Adrenal gland (tissue), 12 donors: ENCODE data around the gene DNAJB14. TPM values are rescaled to one million over a fixed set of nuclear protein-coding genes. Genes with fewer than 3 reads are reported as not detected.

Experiments used
- DNase-seq, 7 donors: peaks; one replicate each; pipeline ENCODE4 v3.0.0-alpha.2; 2019 to 2020
- H3K27ac ChIP-seq, 5 donors: fragments of 200-600 bp; sonication (generic) in 4 of 5; 1 replicate in 3 of 5; 2 replicates in 2 of 5; pipeline versions ENCODE4 v1.5.1 to v1.8.0; 2016 to 2020; ENCODE audit warnings: mild to moderate bottlenecking in 1 of 5
- H3K27me3 ChIP-seq: fragments of 200-600 bp; 2 replicates; pipeline ENCODE4 v1.8.0; 2021
- H3K36me3 ChIP-seq, 2 donors: fragments of 200-600 bp; replicated peaks in 1 of 2; 1 replicate in 1 of 2; 2 replicates in 1 of 2; pipeline versions ENCODE4 v1.5.1 to v1.8.0; 2018 to 2022
- H3K4me1 ChIP-seq, 2 donors: fragments of 200-600 bp; replicated peaks in 1 of 2; 1 replicate in 1 of 2; 2 replicates in 1 of 2; pipeline versions ENCODE4 v1.5.1 to v1.8.0; 2018 to 2021
- H3K4me3 ChIP-seq, 4 donors: fragments of 200-600 bp; sonication (generic) in 3 of 4; one replicate each; pipeline ENCODE4 v1.5.1; 2016 to 2018
- H3K9me3 ChIP-seq, 3 donors: fragments of 200-600 bp; sonication (generic) in 1 of 3; replicated peaks in 1 of 3; 1 replicate in 2 of 3; 2 replicates in 1 of 3; pipeline versions ENCODE4 v1.5.1 to v1.8.0; 2016 to 2021
- POLR2A ChIP-seq, 2 donors: fragments of 450-650 bp; IDR thresholded peaks; one replicate each; pipeline ENCODE4 v1.6.1; 2017; ENCODE audit warnings: antibody characterized with exemption in 2 of 2, mild to moderate bottlenecking in 2 of 2, moderate library complexity in 1 of 2
- WGBS, 4 donors: extraction: QIAGEN DNeasy Blood & Tissue Kit in 2 of 4; methylation state at CpG; one replicate each; pipeline versions ENCODE4 v1.1.5 to v1.1.7; 2013 to 2017; 5-methylcytosine and 5-hydroxymethylcytosine counted together
- intact Hi-C, 2 donors: fragments of 100-400 bp; cut with DNase I; formaldehyde crosslinking; loops; one replicate each; pipeline versions ENCODE4 v1.14.1 to v1.15.0; 2022 to 2023
- polyA plus RNA-seq, 3 donors: library from polyadenylated mRNA; stranded (reverse); fragments of 200-250 nt in 2 of 3; fragments of 350-450 nt in 1 of 3; fragmentation: Illumina TruSeq in 1 of 3; extraction: RNeasy Lipid Tissue Mini Kit (QIAGEN cat#74804) in 1 of 3; gene quantifications; one replicate each; pipeline ENCODE4 v1.2.3, GENCODE V29; 2013 to 2014
- total RNA-seq, 9 donors: library from RNA; depleted of rRNA in 4 of 9; stranded (reverse); fragments of >200 nt in 4 of 9; fragments of 120-200 nt in 1 of 9; fragmentation: NEBNext Ultra II Directional in 1 of 9; extraction: Animal tissue kit (Norgen Biotek cat#: 25700) in 1 of 9; gene quantifications; one replicate each; pipeline versions ENCODE4 v1.1.0 to v1.2.4, GENCODE V29; 2013 to 2023
- TF ChIP-seq, protein P1 (sequence below), 6 experiments: fragments of 450-650 bp in 4 of 6; fragments of 200-600 bp in 2 of 6; sonication (generic) in 1 of 6; IDR thresholded peaks; 1 replicate in 5 of 6; 2 replicates in 1 of 6; pipeline versions ENCODE4 v1.5.1 to v1.8.0; 2016 to 2021; ENCODE audit warnings: antibody characterized with exemption in 6 of 6, mild to moderate bottlenecking in 2 of 6, moderate library complexity in 1 of 6
- donor health status: healthy with polysubstance abuse.
- donor health status: Bipolar disorder and iron deficiency.
- donor health status: DM: yes; HTN: yes; CAD: no.
- donor health status: DM: no; HTN: no; CAD: no.
- donor health status: DM: no; HTN: no; CAD: no.
- donor health status: DM: yes; HTN: yes; CAD: no.

DNAJB14 gene
- total and polyA plus RNA-seq, 12 donors, result 7.2 to 53.7 (median 33.3) TPM

DNA sequence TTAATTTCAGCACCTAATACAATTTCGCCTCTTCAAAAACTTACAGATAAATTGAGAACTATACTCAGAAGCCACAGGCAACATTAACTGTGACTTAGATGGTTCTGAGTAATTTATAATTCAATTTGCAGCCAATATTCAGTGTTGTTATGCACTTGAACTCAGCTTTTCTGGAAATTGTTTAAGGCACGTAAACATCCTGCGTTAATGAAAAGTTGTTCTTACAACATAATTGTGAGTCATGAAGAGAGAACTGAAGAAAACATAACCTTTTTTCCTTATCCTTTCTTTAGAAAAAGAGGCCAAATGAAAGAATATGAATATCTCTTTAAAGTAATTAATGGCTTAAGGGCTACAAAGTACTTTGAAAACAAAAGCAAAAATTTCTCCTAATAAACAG lies 20.3 kb upstream of the DNAJB14 start:
- Histone ChIP-seq H3K9me3 (no peaks in the 10 kb centered on the region), H3K27me3 (no peaks in the 10 kb centered on the region), H3K36me3 (no peaks in the 10 kb centered on the region), H3K27ac (no peak overlapping the region), H3K4me1 (no peaks in the 10 kb centered on the region), H3K4me3 (no peak overlapping the region)
- WGBS, 4 donors, result 90 to 95% (median 91%) methylated on average over 3 of the region's 3 CpGs
- no peak for DNase-seq
- TF ChIP-seq, protein P1, sequence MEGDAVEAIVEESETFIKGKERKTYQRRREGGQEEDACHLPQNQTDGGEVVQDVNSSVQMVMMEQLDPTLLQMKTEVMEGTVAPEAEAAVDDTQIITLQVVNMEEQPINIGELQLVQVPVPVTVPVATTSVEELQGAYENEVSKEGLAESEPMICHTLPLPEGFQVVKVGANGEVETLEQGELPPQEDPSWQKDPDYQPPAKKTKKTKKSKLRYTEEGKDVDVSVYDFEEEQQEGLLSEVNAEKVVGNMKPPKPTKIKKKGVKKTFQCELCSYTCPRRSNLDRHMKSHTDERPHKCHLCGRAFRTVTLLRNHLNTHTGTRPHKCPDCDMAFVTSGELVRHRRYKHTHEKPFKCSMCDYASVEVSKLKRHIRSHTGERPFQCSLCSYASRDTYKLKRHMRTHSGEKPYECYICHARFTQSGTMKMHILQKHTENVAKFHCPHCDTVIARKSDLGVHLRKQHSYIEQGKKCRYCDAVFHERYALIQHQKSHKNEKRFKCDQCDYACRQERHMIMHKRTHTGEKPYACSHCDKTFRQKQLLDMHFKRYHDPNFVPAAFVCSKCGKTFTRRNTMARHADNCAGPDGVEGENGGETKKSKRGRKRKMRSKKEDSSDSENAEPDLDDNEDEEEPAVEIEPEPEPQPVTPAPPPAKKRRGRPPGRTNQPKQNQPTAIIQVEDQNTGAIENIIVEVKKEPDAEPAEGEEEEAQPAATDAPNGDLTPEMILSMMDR (IDR thresholded peaks at IDR 0.05), result no peak
- no peak for TF ChIP-seq POLR2A (IDR thresholded peaks at IDR 0.05)
- intact Hi-C loops, result no loop called here

DNA sequence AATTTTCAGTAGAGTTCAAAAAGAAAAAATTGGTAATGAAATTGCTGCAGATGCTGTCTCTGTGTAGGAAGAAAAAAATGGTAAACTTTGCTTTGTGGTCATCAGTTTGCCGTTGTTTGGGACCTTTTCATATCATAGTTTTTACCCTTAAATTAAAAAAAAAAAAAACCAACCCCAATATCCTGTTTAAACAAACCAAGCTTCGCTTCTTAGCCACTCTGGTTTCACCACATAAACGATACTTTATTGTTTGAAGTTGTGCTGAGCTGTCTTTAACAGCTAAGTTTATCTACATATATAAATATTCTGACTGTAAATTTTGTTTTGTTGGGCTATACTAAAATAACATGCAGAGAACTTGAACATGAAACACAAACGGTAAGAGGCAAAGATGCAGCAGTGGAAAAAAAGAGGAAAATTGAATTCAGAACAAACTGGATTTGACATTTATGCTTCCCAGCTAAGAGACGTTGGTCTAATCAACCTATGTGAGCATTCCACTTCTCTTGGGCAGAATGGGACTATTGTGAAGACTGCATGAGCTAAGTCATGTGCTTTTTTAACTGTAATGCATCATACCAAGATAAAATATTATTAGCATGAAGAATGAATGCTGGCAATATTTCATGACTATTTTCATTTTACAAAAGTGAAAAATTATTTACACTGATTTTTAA lies 19.4 kb upstream of the DNAJB14 start:
- intact Hi-C loops, result no loop called here
- Histone ChIP-seq H3K27ac (no peak overlapping the region), H3K27me3 (no peaks in the 10 kb centered on the region), H3K36me3 (no peaks in the 10 kb centered on the region), H3K4me1 (no peaks in the 10 kb centered on the region), H3K9me3 (no peaks in the 10 kb centered on the region), H3K4me3 (no peak overlapping the region)
- TF ChIP-seq, protein P1 (IDR thresholded peaks at IDR 0.05), result no peak
- 68 to 73% (median 69%) methylated on average over 5 of the region's 5 CpGs for WGBS, 4 donors
- DNase-seq, result no peak

DNA sequence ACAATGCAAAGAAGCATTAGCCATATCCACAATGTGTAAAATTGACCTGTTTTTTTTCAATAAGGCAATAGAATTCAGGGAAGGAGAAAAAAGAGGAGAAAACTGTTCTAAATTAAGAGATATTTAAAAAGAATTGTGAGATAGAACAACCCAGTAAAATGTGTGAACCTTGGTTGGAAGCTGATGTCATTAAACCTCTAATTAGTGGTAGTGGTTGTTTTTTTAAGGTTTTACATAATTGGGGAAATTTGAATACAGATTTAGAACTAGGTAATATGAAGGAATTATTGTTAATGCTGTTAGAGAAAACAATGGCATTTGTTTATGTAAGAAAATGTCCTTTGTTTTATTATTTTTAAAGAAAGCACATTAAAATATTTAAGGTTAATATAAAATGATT lies 18.8 kb upstream of the DNAJB14 start:
- no peak overlapping the region for H3K27ac ChIP-seq
- H3K4me1 ChIP-seq, result no peaks in the 10 kb centered on the region
- H3K27me3 ChIP-seq, result no peaks in the 10 kb centered on the region
- no peak for DNase-seq
- TF ChIP-seq POLR2A (IDR thresholded peaks at IDR 0.05), result no peak
- TF ChIP-seq, protein P1 (IDR thresholded peaks at IDR 0.05), result no peak
- H3K36me3 ChIP-seq, result no peaks in the 10 kb centered on the region
- H3K4me3 ChIP-seq, result no peak overlapping the region
- intact Hi-C loops, result no loop called here
- H3K9me3 ChIP-seq, result no peaks in the 10 kb centered on the region

DNA sequence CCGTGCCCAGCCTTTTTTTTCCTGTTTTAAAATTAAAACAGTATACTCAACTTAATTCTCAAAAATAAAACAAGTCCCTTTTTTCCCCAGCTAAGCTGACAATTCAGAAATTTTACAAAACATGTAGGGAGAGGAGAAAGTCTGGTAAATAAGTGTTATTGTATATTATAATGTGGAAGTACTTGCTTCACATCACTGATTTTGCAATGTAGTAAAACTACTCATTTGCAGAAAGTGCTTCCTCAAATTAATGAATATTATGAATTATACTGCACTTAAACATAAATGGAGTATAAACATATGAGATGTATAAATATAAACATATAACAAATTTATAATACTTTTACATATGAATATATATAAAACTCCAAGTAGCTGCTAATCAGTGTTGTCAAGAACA lies 15.3 kb upstream of the DNAJB14 start:
- TF ChIP-seq POLR2A (IDR thresholded peaks at IDR 0.05), result no peak
- TF ChIP-seq, protein P1 (IDR thresholded peaks at IDR 0.05), result no peak
- 90 to 96% (median 95%) methylated on average over 1 of the region's 1 CpG for WGBS, 4 donors
- intact Hi-C loops, result no loop called here

More for the DNA sequence above, 15.3 kb upstream of the DNAJB14 start:
- Histone ChIP-seq H3K27me3 (no peaks in the 10 kb centered on the region), H3K4me1 (no peaks in the 10 kb centered on the region), H3K4me3 (no peak overlapping the region), H3K9me3 (no peaks in the 10 kb centered on the region), H3K27ac (no peak overlapping the region), H3K36me3 (no peaks in the 10 kb centered on the region)
- no peak for DNase-seq
